Mucosa of stomach (tissue), 1 donor: ENCODE results near the gene MBNL3.

ENCODE experiments used
- H3K27me3 ChIP-seq: one replicate; pipeline ENCODE4 v1.7.0; 2013; ENCODE audit warnings: mild to moderate bottlenecking, low read length; ENCODE audit not compliant: control insufficient read depth, insufficient read depth
- H3K36me3 ChIP-seq: one replicate; pipeline ENCODE4 v1.7.0; 2013; ENCODE audit warnings: low read length; ENCODE audit not compliant: control insufficient read depth, insufficient read depth
- H3K4me1 ChIP-seq: one replicate; pipeline ENCODE4 v1.7.0; 2013; ENCODE audit warnings: mild to moderate bottlenecking, low read length; ENCODE audit not compliant: control insufficient read depth, insufficient read depth
- H3K4me3 ChIP-seq: one replicate; pipeline ENCODE4 v1.7.0; 2013; ENCODE audit warnings: low read length
- H3K9ac ChIP-seq: one replicate; pipeline ENCODE4 v1.7.0; 2013; ENCODE audit warnings: mild to moderate bottlenecking, low read length, moderate library complexity
- H3K9me3 ChIP-seq: one replicate; pipeline ENCODE4 v1.7.0; 2013; ENCODE audit warnings: mild to moderate bottlenecking, low read length, moderate library complexity; ENCODE audit not compliant: control insufficient read depth
- donor health status: Pancreatic carcinoma.

Gene MBNL3, protein sequence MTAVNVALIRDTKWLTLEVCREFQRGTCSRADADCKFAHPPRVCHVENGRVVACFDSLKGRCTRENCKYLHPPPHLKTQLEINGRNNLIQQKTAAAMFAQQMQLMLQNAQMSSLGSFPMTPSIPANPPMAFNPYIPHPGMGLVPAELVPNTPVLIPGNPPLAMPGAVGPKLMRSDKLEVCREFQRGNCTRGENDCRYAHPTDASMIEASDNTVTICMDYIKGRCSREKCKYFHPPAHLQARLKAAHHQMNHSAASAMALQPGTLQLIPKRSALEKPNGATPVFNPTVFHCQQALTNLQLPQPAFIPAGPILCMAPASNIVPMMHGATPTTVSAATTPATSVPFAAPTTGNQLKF

DNA sequence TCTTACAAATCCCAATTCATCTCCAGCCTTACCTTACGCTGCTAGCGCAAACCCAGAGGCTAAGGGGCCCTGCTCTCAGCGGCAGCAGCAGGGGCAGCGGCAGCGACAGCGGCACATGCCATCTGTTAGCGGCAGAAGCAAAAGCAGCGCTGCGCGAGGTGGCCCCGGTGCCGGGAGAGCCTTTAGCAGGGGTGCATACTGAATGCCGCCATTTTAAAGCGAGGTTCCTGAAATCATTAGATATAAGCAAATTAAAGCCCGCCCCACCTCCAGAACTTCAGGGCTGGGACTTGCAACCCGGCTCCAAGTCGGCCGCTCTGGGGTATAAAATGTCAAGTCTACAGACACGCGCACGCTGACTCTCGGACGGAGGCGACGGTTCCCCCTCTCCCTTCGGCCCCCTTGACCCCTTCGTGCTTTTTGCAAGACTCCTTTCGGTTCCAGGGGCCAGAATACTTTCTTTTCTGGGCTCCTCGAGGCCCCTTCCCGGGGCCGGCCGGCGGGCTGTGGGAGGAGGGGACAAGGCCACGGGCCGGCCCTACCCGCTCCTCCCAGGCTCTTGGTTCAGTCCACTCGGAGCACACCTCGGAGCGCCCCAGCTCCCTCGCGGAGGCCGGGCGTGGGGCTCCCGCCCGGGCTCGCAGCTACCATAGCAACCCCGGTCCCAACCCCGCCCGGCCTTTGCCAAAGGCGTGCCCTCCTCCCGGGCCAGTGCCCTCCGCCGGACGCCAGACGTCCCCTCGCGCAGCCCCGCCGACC, at the start of gene MBNL3:
TSS of gene MBNL3 (minus strand) at position 220 of the 759 bp plus-strand sequence. CDS start 49,427 bp downstream, outside the sequence.
- no peaks in the 10 kb centered on the region for H3K27me3 ChIP-seq
- H3K36me3 ChIP-seq, result no peaks in the 10 kb centered on the region
- peak within 1 kb of the TSS; percentile 41 for H3K4me3 ChIP-seq
- no peaks in the 10 kb centered on the region for H3K9me3 ChIP-seq
- peak within 1 kb of the TSS; percentile 74 for H3K9ac ChIP-seq
- H3K4me1 ChIP-seq, result peaks cover 12% of the 10 kb centered on the region

DNA sequence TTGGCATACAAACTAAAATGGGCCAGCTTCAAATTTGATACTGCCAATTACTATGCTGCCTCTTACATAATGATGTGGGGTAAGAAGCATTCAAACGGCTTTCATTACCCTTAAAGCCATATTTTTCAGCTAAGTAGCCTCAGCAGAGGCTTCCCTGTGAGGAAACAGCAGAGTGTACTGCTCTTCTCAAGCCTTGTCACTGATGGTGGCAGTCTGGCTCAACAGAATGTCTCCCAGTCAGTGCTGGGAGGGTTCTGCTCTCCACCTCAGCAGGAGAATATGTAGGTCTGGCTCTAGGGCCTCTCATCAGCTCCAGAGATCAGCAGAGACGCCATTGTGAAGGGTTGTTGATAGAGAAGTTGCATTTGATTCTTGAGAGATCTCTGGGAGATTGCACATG, 44.6 kb upstream of the MBNL3 start:
- H3K36me3 ChIP-seq, result no peaks in the 10 kb centered on the region
- no peaks in the 10 kb centered on the region for H3K4me1 ChIP-seq
- no peaks in the 10 kb centered on the region for H3K9me3 ChIP-seq
- no peaks in the 10 kb centered on the region for H3K27me3 ChIP-seq
- H3K9ac ChIP-seq, result no peak overlapping the region
- H3K4me3 ChIP-seq, result no peak overlapping the region

DNA sequence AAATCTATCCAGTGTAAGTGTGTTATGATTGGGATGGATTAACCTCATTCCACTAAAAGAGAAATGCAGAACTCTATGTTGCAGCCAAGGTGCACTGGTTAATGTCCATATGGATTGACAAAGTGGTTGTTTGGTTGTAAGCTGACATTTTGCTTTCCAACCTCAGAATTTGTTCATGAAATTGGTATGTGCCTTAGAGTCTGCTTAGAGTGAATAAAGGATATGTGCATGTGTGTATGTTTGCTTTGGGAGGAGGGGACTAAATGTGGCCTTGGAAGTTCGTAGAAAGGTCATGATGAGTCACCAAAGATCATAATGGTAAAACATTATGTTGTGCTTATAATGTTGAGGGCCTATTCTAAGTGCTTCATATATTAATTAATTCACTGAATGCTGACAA, 44.1 kb upstream of the MBNL3 start:
- Histone ChIP-seq H3K27me3 (no peaks in the 10 kb centered on the region), H3K9ac (no peak overlapping the region), H3K4me3 (no peak overlapping the region), H3K4me1 (no peaks in the 10 kb centered on the region), H3K36me3 (no peaks in the 10 kb centered on the region), H3K9me3 (no peaks in the 10 kb centered on the region)

DNA sequence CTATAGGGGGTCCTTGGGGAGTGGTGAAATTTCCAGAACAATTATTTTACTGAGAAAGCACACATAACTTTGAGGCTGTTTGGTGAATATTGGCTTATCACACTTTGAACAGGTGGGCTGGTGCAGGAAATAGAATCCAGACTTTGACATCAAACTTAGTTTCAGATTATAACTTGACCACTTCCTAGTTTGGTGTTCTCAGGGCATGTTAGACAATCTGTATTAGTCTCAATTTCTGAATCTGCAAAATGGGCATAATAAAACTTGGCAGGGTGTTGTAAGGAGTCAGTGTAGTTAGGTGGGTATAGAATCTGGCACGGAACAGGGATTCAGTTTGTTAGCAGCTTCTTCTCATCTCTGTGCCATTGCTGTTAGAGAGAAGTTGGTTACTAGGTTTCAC, 43.3 kb upstream of the MBNL3 start:
- Histone ChIP-seq H3K36me3 (no peaks in the 10 kb centered on the region), H3K9ac (no peak overlapping the region), H3K4me1 (no peaks in the 10 kb centered on the region), H3K9me3 (no peaks in the 10 kb centered on the region), H3K27me3 (no peaks in the 10 kb centered on the region), H3K4me3 (no peak overlapping the region)

DNA sequence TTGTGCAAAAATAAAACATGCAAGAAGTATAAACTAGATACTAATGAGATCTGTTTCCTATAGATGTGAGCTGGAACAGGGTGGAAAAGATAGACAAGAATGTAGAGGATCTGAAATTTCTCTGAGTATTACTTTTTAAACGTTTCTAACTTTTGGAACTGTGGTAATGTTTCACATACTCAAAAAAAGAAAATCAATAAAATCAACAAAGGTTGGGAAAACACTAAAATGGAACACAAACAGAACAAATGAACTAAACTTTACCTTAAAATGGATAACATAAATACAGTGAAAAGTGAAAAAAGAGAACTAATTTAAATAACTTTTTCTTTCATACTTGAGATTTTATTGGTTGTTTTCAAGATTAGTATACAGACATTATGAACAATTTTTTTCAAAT, 32.0 kb upstream of the MBNL3 start:
- no peaks in the 10 kb centered on the region for H3K27me3 ChIP-seq
- no peaks in the 10 kb centered on the region for H3K36me3 ChIP-seq
- H3K9ac ChIP-seq, result no peak overlapping the region
- no peaks in the 10 kb centered on the region for H3K9me3 ChIP-seq
- H3K4me1 ChIP-seq, result no peaks in the 10 kb centered on the region
- no peak overlapping the region for H3K4me3 ChIP-seq

DNA sequence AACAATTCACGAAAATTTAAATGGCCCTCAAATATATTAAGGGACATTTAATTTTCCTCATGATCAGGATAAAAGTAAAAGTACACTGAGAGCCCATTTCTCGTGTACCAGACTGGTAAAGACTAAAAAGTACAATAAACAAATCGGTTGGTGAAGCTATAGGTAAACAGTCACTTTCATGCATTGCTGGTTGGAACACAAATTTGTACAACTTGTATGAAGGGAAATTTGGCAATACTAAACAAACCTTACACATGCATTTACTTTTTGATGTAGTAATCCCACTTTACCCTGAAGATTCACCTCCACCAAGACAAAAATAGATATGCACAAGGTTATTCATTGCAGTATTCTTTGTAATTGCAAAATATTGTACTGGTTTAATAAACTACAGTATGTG, 31.4 kb upstream of the MBNL3 start:
- Histone ChIP-seq H3K4me3 (no peak overlapping the region), H3K9ac (no peak overlapping the region), H3K36me3 (no peaks in the 10 kb centered on the region), H3K4me1 (no peaks in the 10 kb centered on the region), H3K27me3 (no peaks in the 10 kb centered on the region), H3K9me3 (no peaks in the 10 kb centered on the region)

DNA sequence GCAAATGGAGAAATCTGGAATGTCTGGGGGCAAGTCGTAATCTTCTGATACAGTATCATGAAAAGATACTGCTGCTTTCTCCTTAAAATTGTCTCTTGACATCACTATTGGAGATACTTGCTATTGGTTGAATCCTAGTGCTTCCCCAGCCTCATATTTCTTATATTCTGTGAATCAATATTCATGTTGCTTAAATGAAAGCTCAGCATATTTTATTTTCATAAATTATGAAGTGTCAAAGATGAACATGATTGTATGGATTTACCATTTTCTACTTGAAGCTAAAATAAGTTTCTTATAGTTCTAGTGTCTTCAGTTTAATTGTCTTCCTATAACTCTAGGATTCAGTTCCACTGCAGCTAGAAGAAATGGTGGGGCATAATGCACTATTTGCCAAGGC, 29.6 kb upstream of the MBNL3 start:
- H3K36me3 ChIP-seq, result no peaks in the 10 kb centered on the region
- no peak overlapping the region for H3K4me3 ChIP-seq
- no peaks in the 10 kb centered on the region for H3K9me3 ChIP-seq
- H3K9ac ChIP-seq, result no peak overlapping the region
- no peaks in the 10 kb centered on the region for H3K27me3 ChIP-seq
- no peaks in the 10 kb centered on the region for H3K4me1 ChIP-seq

DNA sequence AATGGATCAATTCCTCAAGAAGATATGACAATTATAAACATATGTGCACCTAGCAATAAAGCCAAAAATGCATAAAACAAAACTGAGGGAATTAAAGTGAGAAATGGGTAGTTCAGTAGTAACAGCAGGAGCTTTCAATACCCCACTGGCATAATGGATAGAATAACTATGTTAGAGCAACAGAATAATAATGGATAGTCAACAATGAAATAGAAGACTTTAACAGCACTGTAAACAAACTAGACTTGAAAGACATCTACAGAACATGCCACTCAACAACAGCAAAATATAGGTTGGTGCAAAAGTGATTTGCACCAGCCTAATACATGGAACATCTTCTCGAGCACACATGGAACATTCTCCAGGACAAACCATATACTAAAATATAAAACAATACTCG, 20.0 kb upstream of the MBNL3 start:
- Histone ChIP-seq H3K9ac (no peak overlapping the region), H3K27me3 (no peaks in the 10 kb centered on the region), H3K4me3 (no peak overlapping the region), H3K4me1 (peaks cover 3% of the 10 kb centered on the region), H3K36me3 (no peaks in the 10 kb centered on the region), H3K9me3 (no peaks in the 10 kb centered on the region)

DNA sequence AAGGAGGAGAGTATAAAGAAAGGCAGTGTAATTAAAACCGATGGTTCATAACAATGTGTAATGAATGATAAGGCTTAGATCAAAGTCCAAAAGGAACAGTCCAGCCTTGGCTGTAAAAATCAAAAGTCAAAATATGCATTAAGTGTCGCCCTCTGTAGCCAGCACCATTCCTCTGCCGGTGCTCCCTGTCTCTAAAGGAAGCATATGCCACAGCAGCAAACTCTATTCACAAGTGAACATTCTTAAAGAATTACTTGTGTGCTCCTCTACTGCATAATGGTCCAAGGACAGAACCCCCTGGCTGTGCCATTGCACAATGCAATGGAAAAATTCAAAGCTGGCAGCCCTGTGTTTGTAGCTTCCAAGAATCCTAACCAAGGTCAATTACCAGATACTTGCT, 16.3 kb upstream of the MBNL3 start:
- H3K9me3 ChIP-seq, result no peaks in the 10 kb centered on the region
- peaks cover 3% of the 10 kb centered on the region for H3K4me1 ChIP-seq
- H3K27me3 ChIP-seq, result no peaks in the 10 kb centered on the region
- no peaks in the 10 kb centered on the region for H3K36me3 ChIP-seq
- H3K4me3 ChIP-seq, result no peak overlapping the region
- H3K9ac ChIP-seq, result no peak overlapping the region

DNA sequence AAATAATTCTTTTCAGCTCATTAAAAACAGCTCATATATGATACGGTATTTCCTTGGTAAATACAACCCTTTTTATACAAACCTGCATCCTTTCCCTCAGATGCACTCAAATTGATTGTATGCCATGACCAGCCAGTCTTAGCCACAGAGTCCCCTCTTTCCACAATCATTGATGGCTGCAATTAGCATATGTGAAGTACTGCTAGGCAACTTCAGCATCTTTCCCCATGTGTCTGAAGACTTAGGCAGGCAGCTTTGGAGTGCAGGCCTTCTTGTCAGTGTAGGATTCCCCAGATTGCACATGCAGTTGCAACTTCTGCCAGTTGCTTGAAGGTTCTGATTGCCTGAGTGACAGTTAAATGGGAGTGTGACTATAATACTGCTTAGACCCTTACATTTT, 15.6 kb upstream of the MBNL3 start:
- Histone ChIP-seq H3K4me1 (peaks cover 3% of the 10 kb centered on the region), H3K36me3 (no peaks in the 10 kb centered on the region), H3K9ac (no peak overlapping the region), H3K4me3 (no peak overlapping the region), H3K9me3 (no peaks in the 10 kb centered on the region), H3K27me3 (no peaks in the 10 kb centered on the region)

DNA sequence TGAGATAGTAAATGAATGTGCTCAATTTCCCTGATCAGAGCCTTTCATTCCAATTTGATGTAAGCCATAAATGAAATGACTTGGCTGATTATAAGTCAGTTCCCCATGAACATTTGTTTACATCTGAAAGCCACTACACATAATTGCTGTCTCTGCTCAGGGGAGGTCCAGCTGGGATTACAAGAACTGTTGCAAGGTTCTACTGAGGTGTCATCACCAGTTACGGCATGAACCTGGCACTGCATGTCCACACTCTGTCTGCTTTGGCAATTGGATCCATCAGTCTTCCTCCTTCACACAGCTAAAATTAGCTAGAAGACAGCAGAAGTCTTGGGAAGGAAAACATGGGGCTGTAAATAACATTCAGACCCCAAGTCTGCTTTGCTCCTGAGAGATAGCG, 12.8 kb upstream of the MBNL3 start:
- no peaks in the 10 kb centered on the region for H3K36me3 ChIP-seq
- no peak overlapping the region for H3K9ac ChIP-seq
- H3K4me1 ChIP-seq, result peaks cover 3% of the 10 kb centered on the region
- H3K9me3 ChIP-seq, result no peaks in the 10 kb centered on the region
- H3K27me3 ChIP-seq, result no peaks in the 10 kb centered on the region
- H3K4me3 ChIP-seq, result no peak overlapping the region

DNA sequence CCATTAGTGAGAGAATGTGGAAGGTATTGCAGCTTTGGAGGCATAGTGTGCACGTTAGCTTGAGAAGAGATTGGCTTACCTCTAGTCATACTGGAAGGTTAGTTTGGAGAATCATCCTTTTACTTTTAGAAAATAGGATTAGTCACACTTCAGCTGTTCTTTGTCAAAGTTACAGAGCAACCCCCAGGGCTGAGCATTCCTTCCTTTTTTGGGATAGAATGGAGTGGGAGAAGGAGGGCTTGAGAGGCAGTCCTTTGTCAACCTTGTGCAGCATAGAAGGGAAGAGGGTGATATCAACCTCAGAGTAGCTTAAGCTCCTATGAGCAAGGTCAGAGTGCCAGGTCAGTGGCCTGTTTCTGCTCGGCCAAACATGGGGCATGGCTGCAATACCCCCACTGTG, 8.6 kb upstream of the MBNL3 start:
- Histone ChIP-seq H3K9ac (no peak overlapping the region), H3K36me3 (no peaks in the 10 kb centered on the region), H3K9me3 (no peaks in the 10 kb centered on the region), H3K4me1 (no peaks in the 10 kb centered on the region), H3K4me3 (no peak overlapping the region), H3K27me3 (no peaks in the 10 kb centered on the region)
